Mononuclear cell (primary cell): Measurements from ENCODE around the gene FAM90A26. TPM values are rescaled to one million over a fixed set of nuclear protein-coding genes. Genes with fewer than 3 reads are reported as not detected.
"Not testable (repeated sequence)": the region's sequence is repeated elsewhere in the genome, so short reads cannot be mapped to it uniquely, and the experiment has no call there.

Experiments
- H3K27me3 ChIP-seq: 2 replicates; pipeline ENCODE4 v1.6.0; 2011; ENCODE audit warnings: low read length, control low read depth; ENCODE audit not compliant: insufficient read depth
- H3K4me1 ChIP-seq: 2 replicates; pipeline ENCODE4 v1.5.1; 2011; ENCODE audit warnings: mild to moderate bottlenecking, low read length, control low read depth; ENCODE audit not compliant: insufficient read depth
- H3K4me3 ChIP-seq: 2 replicates; pipeline ENCODE4 v1.5.1; 2011; ENCODE audit warnings: mild to moderate bottlenecking, low read length, moderate library complexity
- H3K9me3 ChIP-seq: 2 replicates; pipeline ENCODE4 v1.5.1; 2011; ENCODE audit warnings: low read depth, mild to moderate bottlenecking, control low read depth, low read length
- total RNA-seq: library from RNA; depleted of rRNA; stranded (reverse); fragments of >200 nt; gene quantifications from one replicate; pipeline ENCODE4 v1.2.3, GENCODE V29; 2012

FAM90A26 gene
- total RNA-seq, 1 donor, result not detected

DNA sequence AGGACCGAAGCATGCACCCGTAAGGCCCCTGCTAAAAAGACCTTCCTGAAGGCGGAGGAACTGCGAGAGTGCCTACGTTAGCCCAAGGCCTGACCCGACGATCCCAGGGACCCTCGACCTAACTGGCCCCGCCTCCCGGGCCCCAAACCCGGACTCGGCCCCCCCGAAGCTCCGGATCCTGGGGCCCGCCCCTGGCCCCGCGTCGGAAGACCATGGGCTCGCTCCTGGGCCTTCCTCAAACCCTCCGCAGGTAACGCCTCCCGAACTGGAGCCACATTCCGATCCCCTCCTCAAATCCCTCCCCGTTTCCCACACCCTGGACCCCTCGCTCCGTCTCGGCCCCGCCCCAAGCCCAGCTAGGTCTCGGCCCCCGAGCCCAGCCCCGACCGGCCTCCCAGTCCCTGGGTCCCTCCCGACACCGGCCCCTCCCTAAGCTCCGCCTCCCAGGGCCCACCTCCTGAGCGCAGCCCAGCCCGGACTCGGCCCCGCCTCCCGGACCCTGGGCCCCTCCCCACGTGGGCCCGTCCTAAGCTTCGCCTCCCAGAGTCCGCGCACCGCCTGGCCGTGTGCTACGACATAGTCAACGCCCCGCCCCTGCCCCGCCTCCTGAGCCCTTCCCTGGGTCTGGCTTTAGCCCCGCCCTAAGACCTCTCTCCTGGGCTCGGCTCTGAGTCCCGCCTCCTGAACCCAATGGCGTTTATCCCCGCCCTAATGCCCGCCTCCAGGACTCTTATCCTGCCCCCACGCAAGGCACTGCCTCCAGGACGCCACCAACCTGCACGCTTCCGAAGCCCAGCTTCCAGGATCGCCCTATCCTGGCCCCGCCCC is 17.8 kb upstream of the FAM90A26 start:
- H3K9me3 ChIP-seq, H3K27me3 ChIP-seq: not testable (repeated sequence)
- Histone ChIP-seq H3K4me3 (peak overlapping the region; percentile 75), H3K4me1 (peaks cover 14% of the 10 kb centered on the region)

DNA sequence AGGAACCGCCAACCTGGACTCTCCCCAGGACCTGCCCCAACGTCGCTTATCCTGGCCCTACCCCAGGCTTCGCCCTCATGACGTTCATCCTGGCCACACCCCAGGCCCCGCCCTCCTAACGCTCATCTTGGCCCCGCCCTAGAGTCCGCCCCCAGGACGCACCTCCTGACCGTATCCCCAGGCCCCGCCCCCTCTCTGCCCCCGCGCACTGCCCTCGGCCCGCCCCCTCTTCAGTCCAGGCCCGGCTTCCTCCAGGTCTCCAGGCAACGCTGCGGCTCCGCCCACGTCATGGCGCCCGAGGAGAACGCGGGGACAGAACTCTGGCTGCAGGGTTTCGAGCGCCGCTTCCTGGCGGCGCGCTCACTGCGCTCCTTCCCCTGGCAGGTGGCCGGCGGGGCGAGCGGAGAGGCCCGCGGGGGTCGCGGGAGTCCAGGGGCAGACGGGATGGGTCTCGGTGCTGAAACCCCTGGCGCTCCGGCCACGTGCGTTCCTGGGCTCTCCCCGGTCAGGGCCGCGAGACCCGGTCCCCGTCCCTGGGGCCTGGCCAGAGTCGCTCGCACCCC is 17.1 kb upstream of the FAM90A26 start:
- peaks cover 14% of the 10 kb centered on the region for H3K4me1 ChIP-seq
- H3K27me3 ChIP-seq, H3K9me3 ChIP-seq: not testable (repeated sequence)
- H3K4me3 ChIP-seq, result peak overlapping the region; percentile 75

DNA sequence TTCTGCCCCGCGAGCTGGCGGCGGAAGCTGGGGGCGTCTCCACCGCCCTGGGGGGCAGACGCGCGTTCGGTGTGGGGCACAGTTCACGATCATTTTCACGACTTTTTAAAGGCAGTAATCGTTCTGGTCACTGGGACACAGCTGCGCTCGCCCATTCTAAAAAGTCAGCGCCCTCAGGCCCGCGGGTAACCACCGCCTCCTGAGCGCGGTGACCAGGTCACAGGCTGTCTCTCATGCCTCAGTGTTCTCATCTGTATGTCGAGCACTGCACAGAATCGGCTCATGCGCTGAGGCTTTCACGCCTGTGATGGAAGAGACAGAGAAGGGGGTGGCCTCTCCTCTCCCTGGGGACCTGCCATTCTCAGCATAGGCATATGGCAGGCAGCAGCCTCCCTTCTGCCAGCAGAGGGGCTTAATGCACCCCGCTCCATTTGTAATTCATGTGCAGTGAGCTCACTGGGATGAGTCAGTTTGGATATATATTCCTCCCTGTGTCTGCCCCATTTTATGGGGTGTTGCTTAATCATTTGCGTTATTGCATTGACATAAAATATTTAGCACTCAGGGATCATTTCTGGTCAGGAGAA is 16.5 kb upstream of the FAM90A26 start:
- peaks cover 14% of the 10 kb centered on the region for H3K4me1 ChIP-seq
- peak overlapping the region; percentile 75 for H3K4me3 ChIP-seq
- H3K9me3 ChIP-seq, H3K27me3 ChIP-seq: not testable (repeated sequence)

DNA sequence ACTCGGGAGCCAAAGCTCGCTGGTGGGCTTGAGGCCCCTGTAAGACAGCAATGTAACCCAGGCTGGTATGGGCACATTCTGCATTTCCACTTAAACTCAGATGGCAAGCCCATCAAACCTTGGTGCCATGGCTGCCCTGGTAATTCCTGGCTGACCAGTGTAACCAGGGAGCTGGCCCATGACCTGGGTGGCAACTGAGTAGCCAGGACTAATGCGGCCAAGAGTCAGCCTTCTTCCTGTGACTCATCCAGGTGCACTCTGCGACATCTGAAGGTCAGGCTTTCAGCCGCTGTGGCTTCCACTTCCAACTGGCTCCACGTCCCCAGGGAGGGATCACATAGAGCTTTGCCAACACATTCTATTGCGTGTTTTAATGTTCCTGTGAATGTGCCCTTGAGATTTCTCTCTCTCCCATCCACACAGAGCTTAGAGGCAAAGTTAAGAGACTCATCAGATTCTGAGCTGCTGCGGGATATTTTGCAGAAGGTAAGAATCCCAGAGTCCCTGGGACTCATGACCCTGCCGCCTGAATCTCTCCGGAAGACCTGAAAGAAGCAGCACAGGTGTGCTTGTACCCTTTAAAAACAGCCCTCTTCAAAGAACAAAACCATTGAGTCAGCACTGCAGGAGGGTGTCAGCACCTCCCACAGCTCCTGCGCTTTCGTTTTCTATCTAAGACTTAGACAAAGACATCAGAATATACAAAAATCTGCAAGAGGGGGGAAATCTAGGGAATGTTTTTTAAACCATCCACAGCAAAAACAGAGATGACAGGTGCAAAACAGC is 14.9 kb upstream of the FAM90A26 start:
- not testable (repeated sequence) for H3K9me3 ChIP-seq, H3K27me3 ChIP-seq, H3K4me3 ChIP-seq
- peaks cover 14% of the 10 kb centered on the region for H3K4me1 ChIP-seq

DNA sequence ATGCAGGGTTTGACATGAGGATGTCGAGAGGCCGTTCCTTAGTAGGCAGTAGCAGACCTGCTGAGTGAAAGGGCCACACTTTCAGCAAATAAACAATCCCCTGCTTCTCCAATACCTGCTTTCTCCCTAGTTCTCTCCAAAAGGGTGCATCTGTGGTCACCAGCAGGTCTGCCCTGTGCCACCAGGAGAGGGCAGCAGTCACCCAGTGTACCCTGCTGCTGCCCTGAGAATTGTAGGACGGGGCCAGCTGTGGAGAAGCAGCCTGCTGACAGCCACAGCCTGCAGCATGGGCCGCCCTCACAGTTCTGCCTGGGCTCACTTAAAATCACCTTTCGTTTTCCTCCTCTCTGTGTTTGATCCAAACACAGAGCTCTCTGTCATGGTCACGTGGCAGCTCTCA is 11.8 kb upstream of the FAM90A26 start:
- not testable (repeated sequence) for H3K27me3 ChIP-seq, H3K4me3 ChIP-seq, H3K4me1 ChIP-seq, H3K9me3 ChIP-seq

DNA sequence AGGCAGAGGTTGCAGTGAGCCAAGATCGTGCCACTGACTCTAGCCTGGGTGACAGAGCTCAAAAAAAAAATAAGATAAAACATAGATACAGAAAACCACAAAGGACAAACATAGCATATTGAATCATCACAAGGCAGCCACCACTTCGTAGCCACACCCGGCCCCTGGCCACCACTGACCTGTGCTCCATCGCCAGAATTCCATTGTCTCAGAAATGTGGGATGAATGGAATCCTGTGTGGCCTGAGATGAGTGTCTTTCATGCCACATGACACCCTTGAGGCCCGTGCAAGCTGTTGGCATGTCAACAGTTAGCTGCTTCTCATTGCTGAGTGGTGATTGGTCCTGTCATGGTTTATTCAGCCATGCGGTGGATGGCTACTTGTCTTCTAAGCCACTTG is 10.2 kb upstream of the FAM90A26 start:
- not testable (repeated sequence) for H3K4me3 ChIP-seq, H3K9me3 ChIP-seq, H3K4me1 ChIP-seq, H3K27me3 ChIP-seq

DNA sequence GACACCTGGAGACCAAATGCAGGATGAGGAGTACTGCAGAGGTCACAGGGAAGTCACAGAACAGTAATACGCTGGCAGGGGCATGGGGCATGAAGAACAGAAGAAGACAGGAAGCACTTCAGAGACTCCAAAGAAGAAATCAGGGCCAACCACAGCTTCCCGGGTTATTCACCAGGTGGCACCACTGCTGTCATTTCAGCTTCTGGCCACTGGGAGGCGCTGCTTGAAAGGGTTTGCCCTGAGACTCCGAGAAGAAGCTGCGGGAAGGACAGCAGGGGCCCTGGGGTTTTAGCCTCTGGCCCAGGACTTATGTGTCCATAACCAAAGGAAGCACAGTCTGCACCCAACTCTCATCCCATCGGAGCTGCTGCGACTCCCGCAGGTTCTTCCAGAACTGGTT is 4.2 kb upstream of the FAM90A26 start:
- H3K4me1 ChIP-seq, H3K27me3 ChIP-seq, H3K9me3 ChIP-seq, H3K4me3 ChIP-seq: not testable (repeated sequence)

DNA sequence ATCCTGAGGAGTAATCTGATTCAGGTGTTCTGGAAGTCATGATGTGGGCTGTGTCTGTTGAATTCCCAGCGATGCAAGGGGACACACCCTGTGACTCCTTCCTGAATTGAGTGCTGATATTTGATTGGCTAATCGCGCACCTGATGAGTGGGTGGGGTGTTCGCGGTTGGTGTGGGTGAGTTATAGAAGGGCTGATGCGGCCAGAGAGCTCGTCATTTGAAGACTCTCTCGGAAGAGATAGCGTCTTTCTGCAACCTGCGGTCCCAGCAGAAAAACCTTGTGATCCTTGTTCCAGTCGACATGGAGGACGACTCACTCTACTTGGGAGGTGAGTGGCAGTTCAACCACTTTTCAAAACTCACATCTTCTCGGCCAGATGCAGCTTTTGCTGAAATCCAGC is 40.1 kb downstream of the FAM90A26 start, which contains the start of gene USP17L10:
Gene USP17L10, plus strand, starts transcription at position 301 of the 400 bp plus-strand sequence. Its CDS starts 0 bp downstream, at position 301.
- H3K9me3 ChIP-seq, H3K27me3 ChIP-seq: not testable (repeated sequence)

DNA sequence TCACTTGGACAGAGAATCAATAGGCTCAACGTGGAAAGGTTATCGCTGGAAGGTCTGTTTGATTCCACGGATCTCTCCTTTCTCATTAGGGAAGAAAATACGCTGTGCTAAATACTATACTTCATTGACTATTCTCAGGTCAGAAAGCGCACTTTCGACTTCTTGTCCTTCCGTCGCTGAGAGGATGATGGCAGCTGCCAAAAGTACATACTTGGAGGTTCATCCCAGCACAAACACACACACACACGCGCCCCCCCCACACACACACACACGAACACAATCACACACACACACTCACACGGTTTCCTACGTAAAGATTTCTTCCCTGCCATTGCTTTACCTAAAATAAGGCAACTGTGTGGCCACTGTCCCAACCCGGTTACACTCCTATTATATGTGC is 44.5 kb downstream of the FAM90A26 start:
- H3K9me3 ChIP-seq, H3K27me3 ChIP-seq, H3K4me3 ChIP-seq, H3K4me1 ChIP-seq: not testable (repeated sequence)

More for the DNA sequence above, 40.1 kb downstream of the FAM90A26 start, which contains the start of gene USP17L10:
- not testable (repeated sequence) for H3K4me3 ChIP-seq, H3K4me1 ChIP-seq

DNA sequence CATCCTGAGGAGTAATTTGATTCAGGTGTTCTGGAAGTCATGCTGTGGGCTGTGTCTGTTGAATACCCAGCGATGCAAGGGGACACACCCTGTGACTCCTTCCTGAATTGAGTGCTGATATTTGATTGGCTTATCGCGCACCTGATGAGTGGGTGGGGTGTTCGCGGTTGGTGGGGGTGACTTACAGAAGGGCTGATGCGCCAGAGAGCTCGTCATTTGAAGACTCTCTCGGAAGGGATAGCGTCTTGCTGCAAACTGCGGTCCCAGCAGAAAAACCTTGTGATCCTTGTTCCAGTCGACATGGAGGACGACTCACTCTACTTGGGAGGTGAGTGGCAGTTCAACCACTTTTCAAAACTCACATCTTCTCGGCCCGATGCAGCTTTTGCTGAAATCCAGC is 44.9 kb downstream of the FAM90A26 start, which contains the start of gene USP17L11:
Gene USP17L11, plus strand, starts transcription at position 301 of the 400 bp plus-strand sequence. Its CDS starts 0 bp downstream, at position 301.
- H3K9me3 ChIP-seq, H3K4me1 ChIP-seq, H3K27me3 ChIP-seq, H3K4me3 ChIP-seq: not testable (repeated sequence)

DNA sequence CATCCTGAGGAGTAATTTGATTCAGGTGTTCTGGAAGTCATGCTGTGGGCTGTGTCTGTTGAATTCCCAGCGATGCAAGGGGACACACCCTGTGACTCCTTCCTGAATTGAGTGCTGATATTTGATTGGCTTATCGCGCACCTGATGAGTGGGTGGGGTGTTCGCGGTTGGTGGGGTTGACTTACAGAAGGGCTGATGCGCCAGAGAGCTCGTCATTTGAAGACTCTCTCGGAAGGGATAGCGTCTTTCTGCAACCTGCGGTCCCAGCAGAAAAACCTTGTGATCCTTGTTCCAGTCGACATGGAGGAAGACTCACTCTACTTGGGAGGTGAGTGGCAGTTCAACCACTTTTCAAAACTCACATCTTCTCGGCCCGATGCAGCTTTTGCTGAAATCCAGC is 49.6 kb downstream of the FAM90A26 start, which contains the start of gene USP17L12:
Gene USP17L12, plus strand, starts transcription at position 301 of the 400 bp plus-strand sequence. Its CDS starts 0 bp downstream, at position 301.
- not testable (repeated sequence) for H3K9me3 ChIP-seq, H3K27me3 ChIP-seq, H3K4me1 ChIP-seq, H3K4me3 ChIP-seq

DNA sequence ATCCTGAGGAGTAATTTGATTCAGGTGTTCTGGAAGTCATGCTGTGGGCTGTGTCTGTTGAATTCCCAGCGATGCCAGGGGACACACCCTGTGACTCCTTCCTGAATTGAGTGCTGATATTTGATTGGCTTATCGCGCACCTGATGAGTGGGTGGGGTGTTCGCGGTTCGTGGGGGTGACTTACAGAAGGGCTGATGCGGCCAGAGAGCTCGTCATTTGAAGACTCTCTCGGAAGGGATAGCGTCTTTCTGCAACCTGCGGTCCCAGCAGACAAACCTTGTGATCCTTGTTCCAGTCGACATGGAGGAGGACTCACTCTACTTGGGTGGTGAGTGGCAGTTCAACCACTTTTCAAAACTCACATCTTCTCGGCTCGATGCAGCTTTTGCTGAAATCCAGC is 54.4 kb downstream of the FAM90A26 start, which contains the start of gene USP17L13:
Gene USP17L13, plus strand, starts transcription at position 301 of the 400 bp plus-strand sequence. Its CDS starts 0 bp downstream, at position 301.
- H3K9me3 ChIP-seq, H3K4me1 ChIP-seq: not testable (repeated sequence)

More for the DNA sequence above, 54.4 kb downstream of the FAM90A26 start, which contains the start of gene USP17L13:
- H3K4me3 ChIP-seq, H3K27me3 ChIP-seq: not testable (repeated sequence)
